ENCODE results near the gene CYTH1. TPM values are rescaled to one million over a fixed set of nuclear protein-coding genes. Genes with fewer than 3 reads are reported as not detected.

CYTH1 gene
- total RNA-seq, 3 donors from 2014 or later: 55.9 to 99.3 (median 82.8) TPM

GRCh38 chr17:78707016-78707415, 75.1 kb downstream of the CYTH1 start:
- Mint-ChIP-seq H3K4me1 (ENCODE audit: low read depth) (peaks cover 43% of the 10 kb centered on the region), H3K27me3 (ENCODE audit: low read depth) (no peaks in the 10 kb centered on the region), H3K9me3 (no peaks in the 10 kb centered on the region), H3K4me3 (no peak overlapping the region), H3K36me3 (ENCODE audit: insufficient read depth) (peaks cover 47% of the 10 kb centered on the region)
- ATAC-seq: no peak
- no peak for DNase-seq

- no peaks in the 10 kb centered on the region for H3K9me3 Mint-ChIP-seq
- DNase-seq: no peak
- no peaks in the 10 kb centered on the region for H3K27me3 Mint-ChIP-seq (ENCODE audit: low read depth)
- peaks cover 38% of the 10 kb centered on the region for H3K4me1 Mint-ChIP-seq (ENCODE audit: low read depth)
- no peak for ATAC-seq
- no peak overlapping the region for H3K4me3 Mint-ChIP-seq
- peaks cover 50% of the 10 kb centered on the region for H3K36me3 Mint-ChIP-seq (ENCODE audit: insufficient read depth)
Observed at GRCh38 chr17:78706271-78706915, 75.7 kb downstream of the CYTH1 start.

GRCh38 chr17:78705071-78705470, 77.0 kb downstream of the CYTH1 start:
- DNase-seq (no peak), ATAC-seq (no peak)
- Mint-ChIP-seq H3K27me3 (ENCODE audit: low read depth) (no peaks in the 10 kb centered on the region), H3K4me1 (ENCODE audit: low read depth) (peaks cover 27% of the 10 kb centered on the region), H3K36me3 (ENCODE audit: insufficient read depth) (peaks cover 52% of the 10 kb centered on the region), H3K4me3 (no peak overlapping the region), H3K9me3 (no peaks in the 10 kb centered on the region)

GRCh38 chr17:78704594-78704993, 77.5 kb downstream of the CYTH1 start:
- no peak for DNase-seq
- Mint-ChIP-seq H3K4me3 (no peak overlapping the region), H3K36me3 (ENCODE audit: insufficient read depth) (peaks cover 52% of the 10 kb centered on the region), H3K4me1 (ENCODE audit: low read depth) (peaks cover 23% of the 10 kb centered on the region), H3K27me3 (ENCODE audit: low read depth) (no peaks in the 10 kb centered on the region), H3K9me3 (no peaks in the 10 kb centered on the region)
- no peak for ATAC-seq

- H3K4me3 Mint-ChIP-seq: no peak overlapping the region
- no peak for DNase-seq
- peaks cover 8% of the 10 kb centered on the region for H3K4me1 Mint-ChIP-seq (ENCODE audit: low read depth)
- ATAC-seq: peak in 1 of 2 donors; percentile 50
- no peaks in the 10 kb centered on the region for H3K27me3 Mint-ChIP-seq (ENCODE audit: low read depth)
- peaks cover 58% of the 10 kb centered on the region for H3K36me3 Mint-ChIP-seq (ENCODE audit: insufficient read depth)
- H3K9me3 Mint-ChIP-seq: no peaks in the 10 kb centered on the region
Observed at GRCh38 chr17:78697554-78698343, 84.3 kb downstream of the CYTH1 start.

GRCh38 chr17:78697122-78697521, 85.0 kb downstream of the CYTH1 start:
- no peak for DNase-seq
- peaks cover 62% of the 10 kb centered on the region for H3K36me3 Mint-ChIP-seq (ENCODE audit: insufficient read depth)
- no peak for ATAC-seq

GRCh38 chr17:78696016-78696982, 85.8 kb downstream of the CYTH1 start:
- no peak overlapping the region for H3K4me3 Mint-ChIP-seq
- DNase-seq (no peak), ATAC-seq (no peak)
- H3K9me3 Mint-ChIP-seq: no peaks in the 10 kb centered on the region
- H3K36me3 Mint-ChIP-seq (ENCODE audit: insufficient read depth): peaks cover 61% of the 10 kb centered on the region
- no peaks in the 10 kb centered on the region for H3K27me3 Mint-ChIP-seq (ENCODE audit: low read depth)
- H3K4me1 Mint-ChIP-seq (ENCODE audit: low read depth): peaks cover 8% of the 10 kb centered on the region

More at GRCh38 chr17:78697122-78697521, 85.0 kb downstream of the CYTH1 start:
- Mint-ChIP-seq H3K27me3 (ENCODE audit: low read depth) (no peaks in the 10 kb centered on the region), H3K4me3 (no peak overlapping the region), H3K9me3 (no peaks in the 10 kb centered on the region), H3K4me1 (ENCODE audit: low read depth) (peaks cover 8% of the 10 kb centered on the region)

- Mint-ChIP-seq H3K36me3 (ENCODE audit: insufficient read depth) (peaks cover 61% of the 10 kb centered on the region), H3K9me3 (no peaks in the 10 kb centered on the region), H3K4me1 (ENCODE audit: low read depth) (peaks cover 8% of the 10 kb centered on the region), H3K27me3 (ENCODE audit: low read depth) (no peaks in the 10 kb centered on the region), H3K4me3 (no peak overlapping the region)
- DNase-seq (no peak), ATAC-seq (no peak)
Observed at GRCh38 chr17:78694805-78695531, 87.1 kb downstream of the CYTH1 start.

- H3K27me3 Mint-ChIP-seq (ENCODE audit: low read depth): no peaks in the 10 kb centered on the region
- no peaks in the 10 kb centered on the region for H3K9me3 Mint-ChIP-seq
- peaks cover 8% of the 10 kb centered on the region for H3K4me1 Mint-ChIP-seq (ENCODE audit: low read depth)
- no peak overlapping the region for H3K4me3 Mint-ChIP-seq
- H3K36me3 Mint-ChIP-seq (ENCODE audit: insufficient read depth): peaks cover 68% of the 10 kb centered on the region
- ATAC-seq: no peak
- no peak for DNase-seq
Observed at GRCh38 chr17:78693346-78694083, 88.6 kb downstream of the CYTH1 start.

GRCh38 chr17:78692460-78693010, 89.5 kb downstream of the CYTH1 start:
- H3K4me3 Mint-ChIP-seq: no peak overlapping the region
- no peaks in the 10 kb centered on the region for H3K27me3 Mint-ChIP-seq (ENCODE audit: low read depth)
- no peaks in the 10 kb centered on the region for H3K9me3 Mint-ChIP-seq
- peaks cover 6% of the 10 kb centered on the region for H3K4me1 Mint-ChIP-seq (ENCODE audit: low read depth)
- no peak for ATAC-seq
- H3K36me3 Mint-ChIP-seq (ENCODE audit: insufficient read depth): peaks cover 67% of the 10 kb centered on the region
- no peak for DNase-seq

- ATAC-seq (no peak), DNase-seq (no peak)
- no peaks in the 10 kb centered on the region for H3K9me3 Mint-ChIP-seq
- H3K36me3 Mint-ChIP-seq (ENCODE audit: insufficient read depth): peaks cover 50% of the 10 kb centered on the region
- no peak overlapping the region for H3K4me3 Mint-ChIP-seq
- no peaks in the 10 kb centered on the region for H3K27me3 Mint-ChIP-seq (ENCODE audit: low read depth)
- H3K4me1 Mint-ChIP-seq (ENCODE audit: low read depth): peaks cover 3% of the 10 kb centered on the region
Observed at GRCh38 chr17:78689029-78689428, 93.0 kb downstream of the CYTH1 start.

GRCh38 chr17:78687944-78688343, 94.1 kb downstream of the CYTH1 start:
- no peak for ATAC-seq
- DNase-seq: no peak
- no peaks in the 10 kb centered on the region for H3K9me3 Mint-ChIP-seq
- peaks cover 3% of the 10 kb centered on the region for H3K4me1 Mint-ChIP-seq (ENCODE audit: low read depth)
- no peak overlapping the region for H3K4me3 Mint-ChIP-seq
- no peaks in the 10 kb centered on the region for H3K27me3 Mint-ChIP-seq (ENCODE audit: low read depth)
- peaks cover 45% of the 10 kb centered on the region for H3K36me3 Mint-ChIP-seq (ENCODE audit: insufficient read depth)

GRCh38 chr17:78687125-78687524, 94.9 kb downstream of the CYTH1 start:
- peaks cover 42% of the 10 kb centered on the region for H3K36me3 Mint-ChIP-seq (ENCODE audit: insufficient read depth)
- no peak for DNase-seq
- no peak for ATAC-seq
- H3K4me3 Mint-ChIP-seq: no peak overlapping the region
- no peaks in the 10 kb centered on the region for H3K9me3 Mint-ChIP-seq
- H3K27me3 Mint-ChIP-seq (ENCODE audit: low read depth): no peaks in the 10 kb centered on the region
- H3K4me1 Mint-ChIP-seq (ENCODE audit: low read depth): peaks cover 4% of the 10 kb centered on the region

Measured in activated T-cell treated with anti-CD3 and anti-CD28 coated beads, Interleukin-2, amount 50 U/mL, for 4 hours (primary cell).